Measurements from ENCODE around the gene SETD3.

Gene SETD3

GRCh38 chr14:99395909-99396530, 84.6 kb downstream of the SETD3 start:
- TF ChIP-seq CTCF (IDR thresholded peaks at IDR 0.05; ENCODE audit: low read depth, low read length) = no peak
- no peak for DNase-seq
- peaks cover 21% of the 10 kb centered on the region for H3K36me3 ChIP-seq

GRCh38 chr14:99394602-99395156, 86.0 kb downstream of the SETD3 start:
- Histone ChIP-seq H3K36me3 (peaks cover 15% of the 10 kb centered on the region), H3K4me3 (ENCODE audit: low read depth, low read length) (no peak overlapping the region), H3K27me3 (no peaks in the 10 kb centered on the region), H3K9me3 (no peaks in the 10 kb centered on the region), H3K4me1 (no peaks in the 10 kb centered on the region)
- DNase-seq = no peak
- no peak for TF ChIP-seq CTCF (IDR thresholded peaks at IDR 0.05; ENCODE audit: low read depth, low read length)

More at GRCh38 chr14:99395909-99396530, 84.6 kb downstream of the SETD3 start:
- no peaks in the 10 kb centered on the region for H3K27me3 ChIP-seq
- H3K9me3 ChIP-seq = no peaks in the 10 kb centered on the region
- no peak overlapping the region for H3K4me3 ChIP-seq (ENCODE audit: low read depth, low read length)
- no peaks in the 10 kb centered on the region for H3K4me1 ChIP-seq

- peak; percentile 97 for TF ChIP-seq CTCF (IDR thresholded peaks at IDR 0.05; ENCODE audit: low read depth, low read length)
- H3K27me3 ChIP-seq = no peaks in the 10 kb centered on the region
- DNase-seq = peak; percentile 60
- H3K9me3 ChIP-seq = no peaks in the 10 kb centered on the region
- H3K4me3 ChIP-seq (ENCODE audit: low read depth, low read length) = no peak overlapping the region
- peaks cover 7% of the 10 kb centered on the region; the same call in 1 of the 2 replicates for H3K36me3 ChIP-seq
- H3K4me1 ChIP-seq = no peaks in the 10 kb centered on the region
Measured at GRCh38 chr14:99393059-99393655, 87.5 kb downstream of the SETD3 start.

GRCh38 chr14:99391671-99392070, 89.0 kb downstream of the SETD3 start:
- Histone ChIP-seq H3K27me3 (peaks cover 2% of the 10 kb centered on the region; the same call in 1 of the 2 replicates), H3K36me3 (no peaks in the 10 kb centered on the region), H3K4me1 (no peaks in the 10 kb centered on the region), H3K4me3 (ENCODE audit: low read depth, low read length) (no peak overlapping the region), H3K9me3 (no peaks in the 10 kb centered on the region)
- DNase-seq = no peak
- no peak for TF ChIP-seq CTCF (IDR thresholded peaks at IDR 0.05; ENCODE audit: low read depth, low read length)

GRCh38 chr14:99389174-99389826, 91.4 kb downstream of the SETD3 start:
- peak; percentile 86 for TF ChIP-seq CTCF (IDR thresholded peaks at IDR 0.05; ENCODE audit: low read depth, low read length)
- no peak overlapping the region for H3K4me3 ChIP-seq (ENCODE audit: low read depth, low read length)
- peak; percentile 70 for DNase-seq
- H3K9me3 ChIP-seq = no peaks in the 10 kb centered on the region
- H3K27me3 ChIP-seq = peaks cover 11% of the 10 kb centered on the region; the same call in 1 of the 2 replicates
- no peaks in the 10 kb centered on the region for H3K4me1 ChIP-seq
- no peaks in the 10 kb centered on the region for H3K36me3 ChIP-seq
